GM23338 (cell line): ENCODE results near the gene CPM.

Source experiments
- CREB1 ChIP-seq: fragments of 250-450 bp; sonication (Bioruptor Pico); IDR thresholded peaks from 2 replicates; pipeline ENCODE4 v1.5.0; 2020; ENCODE audit warnings: low read depth, mild to moderate bottlenecking, moderate library complexity
- CTCF ChIP-seq, 2 experiments: fragments of 200-600 bp in 1 of 2; sonication (generic) in 1 of 2; conservative IDR thresholded peaks; 2 replicates each; pipeline versions ENCODE4 v1.5.1 to v1.6.1; 2016 to 2017; ENCODE audit warnings: antibody characterized with exemption in 2 of 2, low read depth in 2 of 2, mild to moderate bottlenecking in 2 of 2, moderate library complexity in 1 of 2
- EZH2 ChIP-seq: fragments of 200-600 bp; sonication (generic); IDR thresholded peaks from one replicate; pipeline ENCODE4 v1.8.0; 2017; ENCODE audit warnings: antibody characterized with exemption, mild to moderate bottlenecking, low read depth; ENCODE audit not compliant: unreplicated experiment
- EZH2phosphoT487 ChIP-seq: fragments of 200-600 bp; sonication (generic); IDR thresholded peaks from one replicate; pipeline ENCODE4 v1.8.1; 2018; ENCODE audit warnings: antibody characterized with exemption; ENCODE audit not compliant: unreplicated experiment
- JUNB ChIP-seq: IDR thresholded peaks from one replicate; pipeline ENCODE4 v1.6.1; 2016; ENCODE audit warnings: antibody characterized with exemption; ENCODE audit not compliant: unreplicated experiment
- NANOG ChIP-seq: IDR thresholded peaks from 2 replicates; pipeline ENCODE4 v1.6.1; 2016; ENCODE audit warnings: antibody characterized with exemption, borderline replicate concordance
- POLR2AphosphoS5 ChIP-seq: IDR thresholded peaks from 2 replicates; pipeline ENCODE4 v1.6.1; 2016; ENCODE audit warnings: antibody characterized with exemption, low read depth
- REST ChIP-seq: IDR thresholded peaks from one replicate; pipeline ENCODE4 v1.6.1; 2018; ENCODE audit warnings: antibody characterized with exemption; ENCODE audit not compliant: unreplicated experiment
- STAT1 ChIP-seq: IDR thresholded peaks from one replicate; pipeline ENCODE4 v1.6.1; 2016; ENCODE audit warnings: antibody characterized with exemption; ENCODE audit not compliant: unreplicated experiment
- ZNF114 ChIP-seq: fragments of 250-450 bp; sonication (Bioruptor Pico); IDR thresholded peaks from 2 replicates; pipeline ENCODE4 v1.5.0; 2020; ENCODE audit warnings: mild to moderate bottlenecking, moderate library complexity
- ZNF331 ChIP-seq: fragments of 250-450 bp; sonication (Bioruptor Pico); IDR thresholded peaks from 2 replicates; pipeline ENCODE4 v1.5.0; 2020; ENCODE audit warnings: low read depth, mild to moderate bottlenecking, moderate library complexity
- TF ChIP-seq, protein P1 (sequence below): IDR thresholded peaks from 2 replicates; pipeline ENCODE4 v1.6.1; 2016; ENCODE audit warnings: antibody characterized with exemption
- TF ChIP-seq, protein P2 (sequence below): fragments of 250-450 bp; sonication (Bioruptor Pico); IDR thresholded peaks from 2 replicates; pipeline ENCODE4 v1.5.0; 2020; ENCODE audit warnings: mild to moderate bottlenecking, moderate library complexity

GRCh38 chr12:68838046-68838886, 94.7 kb downstream of the CPM start:
- TF ChIP-seq CTCF (conservative IDR thresholded peaks at IDR 0.05; ENCODE audit: low read depth in 2 of 2): no peak
- no peak for TF ChIP-seq EZH2
- no peak for TF ChIP-seq POLR2AphosphoS5
- TF ChIP-seq JUNB: no peak
- TF ChIP-seq, protein P1, sequence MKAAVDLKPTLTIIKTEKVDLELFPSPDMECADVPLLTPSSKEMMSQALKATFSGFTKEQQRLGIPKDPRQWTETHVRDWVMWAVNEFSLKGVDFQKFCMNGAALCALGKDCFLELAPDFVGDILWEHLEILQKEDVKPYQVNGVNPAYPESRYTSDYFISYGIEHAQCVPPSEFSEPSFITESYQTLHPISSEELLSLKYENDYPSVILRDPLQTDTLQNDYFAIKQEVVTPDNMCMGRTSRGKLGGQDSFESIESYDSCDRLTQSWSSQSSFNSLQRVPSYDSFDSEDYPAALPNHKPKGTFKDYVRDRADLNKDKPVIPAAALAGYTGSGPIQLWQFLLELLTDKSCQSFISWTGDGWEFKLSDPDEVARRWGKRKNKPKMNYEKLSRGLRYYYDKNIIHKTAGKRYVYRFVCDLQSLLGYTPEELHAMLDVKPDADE: no peak
- no peak for TF ChIP-seq NANOG
- no peak for TF ChIP-seq EZH2phosphoT487
- TF ChIP-seq STAT1: no peak
- no peak for TF ChIP-seq CREB1 (CRISPR knock-in tag)
- TF ChIP-seq REST: no peak
- TF ChIP-seq, protein P2, sequence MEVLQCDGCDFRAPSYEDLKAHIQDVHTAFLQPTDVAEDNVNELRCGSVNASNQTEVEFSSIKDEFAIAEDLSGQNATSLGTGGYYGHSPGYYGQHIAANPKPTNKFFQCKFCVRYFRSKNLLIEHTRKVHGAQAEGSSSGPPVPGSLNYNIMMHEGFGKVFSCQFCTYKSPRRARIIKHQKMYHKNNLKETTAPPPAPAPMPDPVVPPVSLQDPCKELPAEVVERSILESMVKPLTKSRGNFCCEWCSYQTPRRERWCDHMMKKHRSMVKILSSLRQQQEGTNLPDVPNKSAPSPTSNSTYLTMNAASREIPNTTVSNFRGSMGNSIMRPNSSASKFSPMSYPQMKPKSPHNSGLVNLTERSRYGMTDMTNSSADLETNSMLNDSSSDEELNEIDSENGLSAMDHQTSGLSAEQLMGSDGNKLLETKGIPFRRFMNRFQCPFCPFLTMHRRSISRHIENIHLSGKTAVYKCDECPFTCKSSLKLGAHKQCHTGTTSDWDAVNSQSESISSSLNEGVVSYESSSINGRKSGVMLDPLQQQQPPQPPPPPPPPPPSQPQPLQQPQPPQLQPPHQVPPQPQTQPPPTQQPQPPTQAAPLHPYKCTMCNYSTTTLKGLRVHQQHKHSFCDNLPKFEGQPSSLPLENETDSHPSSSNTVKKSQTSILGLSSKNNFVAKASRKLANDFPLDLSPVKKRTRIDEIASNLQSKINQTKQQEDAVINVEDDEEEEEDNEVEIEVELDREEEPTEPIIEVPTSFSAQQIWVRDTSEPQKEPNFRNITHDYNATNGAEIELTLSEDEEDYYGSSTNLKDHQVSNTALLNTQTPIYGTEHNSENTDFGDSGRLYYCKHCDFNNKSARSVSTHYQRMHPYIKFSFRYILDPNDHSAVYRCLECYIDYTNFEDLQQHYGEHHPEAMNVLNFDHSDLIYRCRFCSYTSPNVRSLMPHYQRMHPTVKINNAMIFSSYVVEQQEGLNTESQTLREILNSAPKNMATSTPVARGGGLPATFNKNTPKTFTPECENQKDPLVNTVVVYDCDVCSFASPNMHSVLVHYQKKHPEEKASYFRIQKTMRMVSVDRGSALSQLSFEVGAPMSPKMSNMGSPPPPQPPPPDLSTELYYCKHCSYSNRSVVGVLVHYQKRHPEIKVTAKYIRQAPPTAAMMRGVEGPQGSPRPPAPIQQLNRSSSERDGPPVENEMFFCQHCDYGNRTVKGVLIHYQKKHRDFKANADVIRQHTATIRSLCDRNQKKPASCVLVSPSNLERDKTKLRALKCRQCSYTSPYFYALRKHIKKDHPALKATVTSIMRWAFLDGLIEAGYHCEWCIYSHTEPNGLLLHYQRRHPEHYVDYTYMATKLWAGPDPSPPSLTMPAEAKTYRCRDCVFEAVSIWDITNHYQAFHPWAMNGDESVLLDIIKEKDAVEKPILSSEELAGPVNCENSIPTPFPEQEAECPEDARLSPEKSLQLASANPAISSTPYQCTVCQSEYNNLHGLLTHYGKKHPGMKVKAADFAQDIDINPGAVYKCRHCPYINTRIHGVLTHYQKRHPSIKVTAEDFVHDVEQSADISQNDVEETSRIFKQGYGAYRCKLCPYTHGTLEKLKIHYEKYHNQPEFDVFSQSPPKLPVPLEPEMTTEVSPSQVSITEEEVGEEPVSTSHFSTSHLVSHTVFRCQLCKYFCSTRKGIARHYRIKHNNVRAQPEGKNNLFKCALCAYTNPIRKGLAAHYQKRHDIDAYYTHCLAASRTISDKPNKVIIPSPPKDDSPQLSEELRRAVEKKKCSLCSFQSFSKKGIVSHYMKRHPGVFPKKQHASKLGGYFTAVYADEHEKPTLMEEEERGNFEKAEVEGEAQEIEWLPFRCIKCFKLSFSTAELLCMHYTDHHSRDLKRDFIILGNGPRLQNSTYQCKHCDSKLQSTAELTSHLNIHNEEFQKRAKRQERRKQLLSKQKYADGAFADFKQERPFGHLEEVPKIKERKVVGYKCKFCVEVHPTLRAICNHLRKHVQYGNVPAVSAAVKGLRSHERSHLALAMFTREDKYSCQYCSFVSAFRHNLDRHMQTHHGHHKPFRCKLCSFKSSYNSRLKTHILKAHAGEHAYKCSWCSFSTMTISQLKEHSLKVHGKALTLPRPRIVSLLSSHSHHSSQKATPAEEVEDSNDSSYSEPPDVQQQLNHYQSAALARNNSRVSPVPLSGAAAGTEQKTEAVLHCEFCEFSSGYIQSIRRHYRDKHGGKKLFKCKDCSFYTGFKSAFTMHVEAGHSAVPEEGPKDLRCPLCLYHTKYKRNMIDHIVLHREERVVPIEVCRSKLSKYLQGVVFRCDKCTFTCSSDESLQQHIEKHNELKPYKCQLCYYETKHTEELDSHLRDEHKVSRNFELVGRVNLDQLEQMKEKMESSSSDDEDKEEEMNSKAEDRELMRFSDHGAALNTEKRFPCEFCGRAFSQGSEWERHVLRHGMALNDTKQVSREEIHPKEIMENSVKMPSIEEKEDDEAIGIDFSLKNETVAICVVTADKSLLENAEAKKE (CRISPR knock-in tag): no peak
- no peak for TF ChIP-seq ZNF331 (CRISPR knock-in tag)
- no peak for TF ChIP-seq ZNF114 (CRISPR knock-in tag)
